ENCODE results near the gene EPB41L4A. TPM values are rescaled to one million over a fixed set of nuclear protein-coding genes. Genes with fewer than 3 reads are reported as not detected.

The EPB41L4A gene
- total and polyA plus RNA-seq, 11 donors = 6.4 to 34.5 (median 16.2) TPM

- Histone ChIP-seq H3K4me3 (no peak overlapping the region), H3K27ac (no peak overlapping the region), H3K36me3 (no peaks in the 10 kb centered on the region), H3K4me1 (peaks cover 0 to 4% (median 0%) of the 10 kb centered on the region in 12 donors), H3K9me3 (no peaks in the 10 kb centered on the region), H3K27me3 (no peaks in the 10 kb centered on the region)
- WGBS, 4 donors = 53 to 70% (median 58%) methylated on average over 2 of the region's 2 CpGs
- intact Hi-C loops (cut with DNase I) = no loop called here
- TF ChIP-seq CTCF (IDR thresholded peaks at IDR 0.05) (no peak), POLR2A (IDR thresholded peaks at IDR 0.05) (no peak)
- DNase-seq = no peak
- ATAC-seq = no peak
These were observed 197.9 kb downstream of the EPB41L4A start for GRCh38 chr5:112221128-112221527.

DNA sequence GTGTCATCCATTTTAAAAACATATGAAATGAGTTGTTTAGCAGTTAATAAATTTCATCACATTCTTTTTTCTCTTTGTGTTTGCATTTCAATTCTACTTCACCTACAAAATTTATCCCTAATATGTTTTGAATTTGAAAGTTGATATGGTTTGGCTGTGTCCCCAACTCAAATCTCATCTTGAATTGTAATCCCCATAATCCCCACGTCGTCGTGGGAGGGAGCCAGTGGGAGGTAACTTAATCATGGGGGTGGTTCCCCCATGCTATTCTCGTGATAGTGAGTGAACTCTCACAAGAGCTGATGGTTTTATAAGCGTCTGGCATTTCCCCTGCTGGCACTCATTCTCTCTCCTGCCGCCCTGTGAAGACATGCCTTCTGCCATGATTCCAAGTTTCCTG is 200.1 kb downstream of the EPB41L4A start:
- H3K27me3 ChIP-seq = no peaks in the 10 kb centered on the region
- 54 to 62% (median 56%) methylated on average over 6 of the region's 6 CpGs for WGBS, 4 donors
- intact Hi-C loops (cut with DNase I) = loop anchor here in 2 of 10 donors (10.0 kb wide), 2 partner anchors 196 to 536 kb away; partner anchors contain the start of gene EPB41L4A (in 1 of the 2)
- no peaks in the 10 kb centered on the region for H3K36me3 ChIP-seq
- DNase-seq = no peak
- no peak for ATAC-seq
- no peak overlapping the region for H3K27ac ChIP-seq
- TF ChIP-seq POLR2A (IDR thresholded peaks at IDR 0.05) (no peak), CTCF (IDR thresholded peaks at IDR 0.05) (no peak)
- H3K4me1 ChIP-seq = peaks cover 0 to 4% (median 0%) of the 10 kb centered on the region in 12 donors
- no peak overlapping the region for H3K4me3 ChIP-seq
- no peaks in the 10 kb centered on the region for H3K9me3 ChIP-seq

GRCh38 chr5:112217843-112218579 is 201.1 kb downstream of the EPB41L4A start:
- DNase-seq (no peak), ATAC-seq (peak in 1 of 4 donors; percentile 47)
- H3K27ac ChIP-seq = no peak overlapping the region
- H3K4me3 ChIP-seq = no peak overlapping the region
- H3K27me3 ChIP-seq = no peaks in the 10 kb centered on the region
- no peak for TF ChIP-seq POLR2A (IDR thresholded peaks at IDR 0.05)
- intact Hi-C loops (cut with DNase I) = loop anchor here in 2 of 10 donors (10.0 kb wide), 2 partner anchors 197 to 537 kb away; partner anchors contain the start of gene EPB41L4A (in 1 of the 2)
- 47 to 60% (median 49%) methylated on average over 5 of the region's 5 CpGs for WGBS, 4 donors
- H3K9me3 ChIP-seq = no peaks in the 10 kb centered on the region
- peaks cover 0 to 4% (median 0%) of the 10 kb centered on the region in 12 donors for H3K4me1 ChIP-seq
- H3K36me3 ChIP-seq = no peaks in the 10 kb centered on the region

- WGBS, 4 donors = 93 to 96% (median 94%) methylated on average over 3 of the region's 3 CpGs
- Histone ChIP-seq H3K9me3 (no peaks in the 10 kb centered on the region), H3K27ac (no peak overlapping the region), H3K4me1 (peaks cover 0 to 4% (median 0%) of the 10 kb centered on the region in 12 donors), H3K27me3 (no peaks in the 10 kb centered on the region), H3K4me3 (no peak overlapping the region), H3K36me3 (no peaks in the 10 kb centered on the region)
- intact Hi-C loops (cut with DNase I) = loop anchor here in 2 of 10 donors (10.0 kb wide), 2 partner anchors 199 to 539 kb away; partner anchors contain the start of gene EPB41L4A (in 1 of the 2)
- ATAC-seq (no peak), DNase-seq (no peak)
- TF ChIP-seq CTCF (IDR thresholded peaks at IDR 0.05) (no peak), POLR2A (IDR thresholded peaks at IDR 0.05) (no peak)
These were observed 202.9 kb downstream of the EPB41L4A start for GRCh38 chr5:112216140-112216539.
